HepG2 (cell line): Measurements from ENCODE around the gene AFAP1. TPM values are rescaled to one million over a fixed set of nuclear protein-coding genes. Genes with fewer than 3 reads are reported as not detected.

Source experiments
- ATAC-seq: fragments of 200-7000 bp; cut with Tn5 transposase; 3 replicates; pipeline ENCODE4 v1.9.1; 2020; ENCODE audit warnings: mild to moderate bottlenecking, moderate library complexity
- BruUV-seq: library from RNA; stranded (reverse); fragments of 400-500 nt; replicated peaks from 2 replicates; lab custom pipeline; 2021; lab: Mats Ljungman, UMichigan
- CTCF ChIA-PET: fragments of 300-600 bp; formaldehyde crosslinking; extraction: SDS; loops from one replicate; lab custom pipeline; 2021; ENCODE audit warnings: low total read pairs, inconsistent platforms, low intra/inter-chr PET ratio; lab: Yijun Ruan, JAX
- POLR2A ChIA-PET: fragments of 350-600 bp; sonication (Branson Sonifier 250); formaldehyde crosslinking; loops from one replicate; lab custom pipeline; 2020; ENCODE audit warnings: antibody characterized with exemption, inconsistent platforms; lab: Yijun Ruan, JAX
- DNase-seq: peaks from one replicate; pipeline ENCODE4 v3.0.0-alpha.2; 2015; ENCODE audit warnings: low spot score
- FAIRE-seq: peaks from 3 replicates; lab custom pipeline; 2011; peaks lifted over from hg19 to GRCh38; lab: Jason Lieb, UNC
- H2AFZ ChIP-seq: one replicate; pipeline ENCODE4 v1.6.1; 2011; ENCODE audit warnings: low read length, inconsistent platforms
- H3K27ac ChIP-seq: fragments of 300-600 bp; 3 replicates; pipeline ENCODE4 v1.8.0; 2011; ENCODE audit warnings: mixed run types, mild to moderate bottlenecking, mixed read lengths, low read length, inconsistent platforms; ENCODE audit not compliant: insufficient read depth; ENCODE audit errors: extremely low read length
- H3K27me3 ChIP-seq, 2 experiments: fragments of 200-600 bp in 1 of 2; 2 replicates in 1 of 2; 3 replicates in 1 of 2; pipeline versions ENCODE4 v1.6.0 to v1.8.0; 2011; ENCODE audit warnings: low read length in 2 of 2, mild to moderate bottlenecking in 2 of 2, moderate library complexity in 2 of 2, inconsistent platforms in 1 of 2; ENCODE audit not compliant: insufficient read depth in 2 of 2, control insufficient read depth in 1 of 2
- H3K36me3 ChIP-seq, 2 experiments: fragments of 200-600 bp in 1 of 2; replicated peaks in 1 of 2; 2 replicates in 1 of 2; 3 replicates in 1 of 2; pipeline versions ENCODE4 v1.5.1 to v1.8.0; 2011; ENCODE audit warnings: low read length in 2 of 2, inconsistent platforms in 1 of 2; ENCODE audit not compliant: insufficient read depth in 2 of 2, control insufficient read depth in 1 of 2
- H3K4me1 ChIP-seq: 2 replicates; pipeline ENCODE4 v1.5.1; 2012; ENCODE audit warnings: low read length, inconsistent platforms; ENCODE audit not compliant: insufficient read depth
- H3K4me2 ChIP-seq: 2 replicates; pipeline ENCODE4 v1.6.0; 2011; ENCODE audit warnings: low read depth, low read length, inconsistent platforms
- H3K4me3 ChIP-seq, 3 experiments: fragments of 200-600 bp in 1 of 3; sonication (generic), shearing (Covaris generic) in 1 of 3; replicated peaks in 1 of 3; 2 replicates each; pipeline ENCODE4 v1.5.1; 2011 to 2016; ENCODE audit warnings: low read length in 3 of 3, inconsistent platforms in 2 of 3, low read depth in 2 of 3, mild to moderate bottlenecking in 2 of 3, control low read depth in 1 of 3, mixed read lengths in 1 of 3; ENCODE audit not compliant: insufficient read depth in 1 of 3
- H3K79me2 ChIP-seq: one replicate; pipeline ENCODE4 v1.6.1; 2011; ENCODE audit warnings: low read length, inconsistent platforms; ENCODE audit not compliant: insufficient read depth
- H3K9ac ChIP-seq: 2 replicates; pipeline ENCODE4 v1.6.0; 2011; ENCODE audit warnings: mild to moderate bottlenecking, low read depth, low read length, inconsistent platforms; ENCODE audit not compliant: insufficient read depth
- H3K9me3 ChIP-seq: 2 replicates; pipeline ENCODE4 v1.5.1; 2012; ENCODE audit warnings: mild to moderate bottlenecking, low read length
- H4K20me1 ChIP-seq: 2 replicates; pipeline ENCODE4 v1.6.0; 2011; ENCODE audit warnings: inconsistent platforms, mild to moderate bottlenecking, low read length, moderate library complexity; ENCODE audit not compliant: insufficient read depth
- ATF5 ChIP-seq: sonication (generic); formaldehyde crosslinking; IDR thresholded peaks from 2 replicates; pipeline ENCODE4 v1.4.0; 2020; ENCODE audit warnings: mild to moderate bottlenecking, low read depth, missing genetic modification reagents
- ATRX ChIP-seq: sonication (generic); formaldehyde crosslinking; IDR thresholded peaks from 2 replicates; pipeline ENCODE4 v1.4.0; 2020; ENCODE audit warnings: missing genetic modification reagents, borderline replicate concordance
- FOXK2 ChIP-seq: fragments of 450-650 bp; IDR thresholded peaks from 2 replicates; pipeline ENCODE4 v1.6.1; 2016
- SRSF1 ChIP-seq: fragments of 200-400 bp; formaldehyde crosslinking; optimal IDR thresholded peaks from 2 replicates; pipeline ENCODE3; 2017; ENCODE audit warnings: mild to moderate bottlenecking, low read depth, low read length, moderate library complexity
- TARDBP ChIP-seq: sonication (generic); formaldehyde crosslinking; IDR thresholded peaks from 2 replicates; pipeline ENCODE4 v1.8.0; 2022; ENCODE audit warnings: mild to moderate bottlenecking, missing genetic modification reagents
- ZMAT5 ChIP-seq: sonication (generic); formaldehyde crosslinking; IDR thresholded peaks from 2 replicates; pipeline ENCODE4 v1.5.0; 2020; ENCODE audit warnings: mild to moderate bottlenecking, low read depth, missing genetic modification reagents, borderline replicate concordance
- ZNF33B ChIP-seq: sonication (generic); formaldehyde crosslinking; IDR thresholded peaks from 2 replicates; pipeline ENCODE4 v1.5.1; 2020; ENCODE audit warnings: mild to moderate bottlenecking, missing genetic modification reagents
- ZNF44 ChIP-seq: sonication (generic); formaldehyde crosslinking; IDR thresholded peaks from 2 replicates; pipeline ENCODE4 v1.5.1; 2020; ENCODE audit warnings: mild to moderate bottlenecking, missing genetic modification reagents
- ZNF530 ChIP-seq: sonication (generic); formaldehyde crosslinking; IDR thresholded peaks from 2 replicates; pipeline ENCODE4 v1.5.0; 2020; ENCODE audit warnings: low read depth, mild to moderate bottlenecking, missing genetic modification reagents
- WGBS: methylation state at CpG from one replicate; pipeline ENCODE4 v1.1.6; 2017; ENCODE audit warnings: low lambda C conversion rate; 5-methylcytosine and 5-hydroxymethylcytosine counted together
- in situ Hi-C: cut with HindIII; loops from 2 replicates; pipeline ENCODE4 v1.10.0; 2017; ENCODE audit warnings: low pct_unique_long_range_greater_than_20kb; ENCODE audit not compliant: extremely low pct_ligation_motif_present
- intact Hi-C: fragments of 100-400 bp; cut with micrococcal nuclease; formaldehyde crosslinking; loops from one replicate; pipeline ENCODE4 v1.10.0; 2022; ENCODE audit not compliant: unreplicated experiment
- polyA plus RNA-seq, 8 experiments: library from polyadenylated mRNA; depleted of rRNA in 3 of 8; stranded (reverse) in 7 of 8; unstranded in 1 of 8; fragments of >200 nt; fragmentation: Illumina TruSeq in 4 of 8; extraction: Trizol in 4 of 8; gene quantifications; 2 replicates each; pipeline versions ENCODE4 v1.2.1 to v1.2.3, GENCODE V29; 2011 to 2016; ENCODE audit warnings: low read depth in 4 of 8, missing spikeins in 1 of 8, mixed read lengths in 1 of 8; ENCODE audit not compliant: insufficient read depth in 1 of 8
- total RNA-seq, 5 experiments: library from RNA; depleted of rRNA; stranded (reverse); fragments of >200 nt; fragmentation: Illumina TruSeq; extraction: Trizol; gene quantifications; 2 replicates each; pipeline ENCODE4 v1.2.3, GENCODE V29; 2016; ENCODE audit warnings: low read depth in 1 of 5
- TF ChIP-seq, protein P1 (sequence below): sonication (generic); formaldehyde crosslinking; IDR thresholded peaks from 2 replicates; pipeline ENCODE4 v1.4.0; 2020; ENCODE audit warnings: missing genetic modification reagents
- TF ChIP-seq, protein P2 (sequence below): IDR thresholded peaks from 2 replicates; pipeline ENCODE4 v1.6.1; 2016; ENCODE audit warnings: missing biosample characterization, missing genetic modification reagents, low read depth
- TF ChIP-seq, protein P3 (sequence below): sonication (generic); formaldehyde crosslinking; IDR thresholded peaks from 2 replicates; pipeline ENCODE4 v1.4.0; 2020; ENCODE audit warnings: mild to moderate bottlenecking, low read depth, missing genetic modification reagents
- TF ChIP-seq, protein P4 (sequence below): sonication (generic); formaldehyde crosslinking; IDR thresholded peaks from 2 replicates; pipeline ENCODE4 v1.4.0; 2020; ENCODE audit warnings: missing genetic modification reagents

AFAP1 gene
- total and polyA plus RNA-seq, 2 of the 13 experiments (the other 11 are each of a cell fraction or from before 2014, with no cell fraction given) = 2.5 TPM

DNA sequence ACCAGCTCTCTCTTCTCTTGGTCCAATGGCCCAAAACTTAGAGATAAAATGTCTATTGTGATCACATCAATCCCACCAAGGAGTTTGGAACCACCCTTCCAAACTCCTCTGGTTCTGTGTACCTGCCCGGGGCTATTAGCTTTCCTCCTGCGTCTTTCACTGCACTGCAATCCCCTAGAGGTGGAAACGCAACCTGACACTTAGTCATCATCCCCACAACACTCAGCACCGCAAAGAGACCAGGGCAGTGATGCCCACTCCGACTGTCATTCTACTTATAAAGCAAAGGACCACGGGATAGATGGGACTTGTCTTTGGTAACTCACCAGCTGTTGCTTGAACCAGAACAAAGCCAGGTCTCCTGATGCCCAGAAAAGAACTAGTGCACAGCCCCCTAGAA lies 22.0 kb downstream of the AFAP1 start:
- H3K9ac ChIP-seq = no peak overlapping the region
- no peak for FAIRE-seq
- no peaks in the 10 kb centered on the region for H3K36me3 ChIP-seq
- no peaks in the 10 kb centered on the region for H4K20me1 ChIP-seq
- ChIA-PET CTCF (no interaction called here), POLR2A (no interaction called here)
- H3K79me2 ChIP-seq = peaks cover 2% of the 10 kb centered on the region
- no peak for DNase-seq
- 82% methylated on average over 6 of the region's 6 CpGs for WGBS
- no peak for ATAC-seq
- intact Hi-C loops (no loop called here), in situ Hi-C loops (no loop called here)
- no TSS peak for BruUV-seq
- no peak overlapping the region for H3K4me3 ChIP-seq
- H2AFZ ChIP-seq = no peak overlapping the region
- no peak overlapping the region for H3K27ac ChIP-seq
- no peak overlapping the region for H3K4me2 ChIP-seq
- no peak for TF ChIP-seq ZNF44 (CRISPR knock-in tag)
- TF ChIP-seq, protein P1, sequence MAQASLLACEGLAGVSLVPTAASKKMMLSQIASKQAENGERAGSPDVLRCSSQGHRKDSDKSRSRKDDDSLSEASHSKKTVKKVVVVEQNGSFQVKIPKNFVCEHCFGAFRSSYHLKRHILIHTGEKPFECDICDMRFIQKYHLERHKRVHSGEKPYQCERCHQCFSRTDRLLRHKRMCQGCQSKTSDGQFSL (CRISPR knock-in tag) = no peak
- TF ChIP-seq, protein P2, sequence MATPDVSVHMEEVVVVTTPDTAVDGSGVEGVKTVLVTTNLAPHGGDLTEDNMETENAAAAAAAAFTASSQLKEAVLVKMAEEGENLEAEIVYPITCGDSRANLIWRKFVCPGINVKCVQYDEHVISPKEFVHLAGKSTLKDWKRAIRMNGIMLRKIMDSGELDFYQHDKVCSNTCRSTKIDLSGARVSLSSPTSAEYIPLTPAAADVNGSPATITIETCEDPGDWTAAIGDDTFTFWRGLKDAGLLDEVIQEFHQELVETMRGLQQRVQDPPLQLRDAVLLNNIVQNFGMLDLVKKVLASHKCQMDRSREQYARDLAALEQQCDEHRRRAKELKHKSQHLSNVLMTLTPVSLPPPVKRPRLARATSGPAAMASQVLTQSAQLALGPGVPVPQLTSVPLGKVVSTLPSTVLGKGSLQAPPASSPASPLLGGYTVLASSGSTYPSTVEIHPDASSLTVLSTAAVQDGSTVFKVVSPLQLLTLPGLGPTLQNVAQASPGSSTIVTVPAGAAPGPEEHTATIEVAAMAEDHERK = no peak
- TF ChIP-seq, protein P3, sequence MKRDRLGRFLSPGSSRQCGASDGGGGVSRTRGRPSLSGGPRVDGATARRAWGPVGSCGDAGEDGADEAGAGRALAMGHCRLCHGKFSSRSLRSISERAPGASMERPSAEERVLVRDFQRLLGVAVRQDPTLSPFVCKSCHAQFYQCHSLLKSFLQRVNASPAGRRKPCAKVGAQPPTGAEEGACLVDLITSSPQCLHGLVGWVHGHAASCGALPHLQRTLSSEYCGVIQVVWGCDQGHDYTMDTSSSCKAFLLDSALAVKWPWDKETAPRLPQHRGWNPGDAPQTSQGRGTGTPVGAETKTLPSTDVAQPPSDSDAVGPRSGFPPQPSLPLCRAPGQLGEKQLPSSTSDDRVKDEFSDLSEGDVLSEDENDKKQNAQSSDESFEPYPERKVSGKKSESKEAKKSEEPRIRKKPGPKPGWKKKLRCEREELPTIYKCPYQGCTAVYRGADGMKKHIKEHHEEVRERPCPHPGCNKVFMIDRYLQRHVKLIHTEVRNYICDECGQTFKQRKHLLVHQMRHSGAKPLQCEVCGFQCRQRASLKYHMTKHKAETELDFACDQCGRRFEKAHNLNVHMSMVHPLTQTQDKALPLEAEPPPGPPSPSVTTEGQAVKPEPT (CRISPR knock-in tag) = no peak
- TF ChIP-seq FOXK2 = no peak
- no peak for TF ChIP-seq ATRX (CRISPR knock-in tag)
- no peak for TF ChIP-seq ATF5 (CRISPR knock-in tag)
- no peak for TF ChIP-seq ZNF33B (CRISPR knock-in tag)
- TF ChIP-seq, protein P4, sequence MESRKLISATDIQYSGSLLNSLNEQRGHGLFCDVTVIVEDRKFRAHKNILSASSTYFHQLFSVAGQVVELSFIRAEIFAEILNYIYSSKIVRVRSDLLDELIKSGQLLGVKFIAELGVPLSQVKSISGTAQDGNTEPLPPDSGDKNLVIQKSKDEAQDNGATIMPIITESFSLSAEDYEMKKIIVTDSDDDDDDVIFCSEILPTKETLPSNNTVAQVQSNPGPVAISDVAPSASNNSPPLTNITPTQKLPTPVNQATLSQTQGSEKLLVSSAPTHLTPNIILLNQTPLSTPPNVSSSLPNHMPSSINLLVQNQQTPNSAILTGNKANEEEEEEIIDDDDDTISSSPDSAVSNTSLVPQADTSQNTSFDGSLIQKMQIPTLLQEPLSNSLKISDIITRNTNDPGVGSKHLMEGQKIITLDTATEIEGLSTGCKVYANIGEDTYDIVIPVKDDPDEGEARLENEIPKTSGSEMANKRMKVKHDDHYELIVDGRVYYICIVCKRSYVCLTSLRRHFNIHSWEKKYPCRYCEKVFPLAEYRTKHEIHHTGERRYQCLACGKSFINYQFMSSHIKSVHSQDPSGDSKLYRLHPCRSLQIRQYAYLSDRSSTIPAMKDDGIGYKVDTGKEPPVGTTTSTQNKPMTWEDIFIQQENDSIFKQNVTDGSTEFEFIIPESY (CRISPR knock-in tag) = no peak
- no peak for TF ChIP-seq ZNF530 (CRISPR knock-in tag)
- TF ChIP-seq ZMAT5 = no peak
- no peak for TF ChIP-seq SRSF1
- no peak for TF ChIP-seq TARDBP (CRISPR knock-in tag)
- TF ChIP-seq, all 625 proteins: peak for 0
- Histone ChIP-seq H3K9me3 (no peaks in the 10 kb centered on the region), H3K4me1 (no peaks in the 10 kb centered on the region), H3K27me3 (no peaks in the 10 kb centered on the region)
